ENCODE results near the gene RAB31. TPM values are rescaled to one million over a fixed set of nuclear protein-coding genes. Genes with fewer than 3 reads are reported as not detected.

Gene RAB31
- polyA plus RNA-seq, 1 donor (not counting 4 experiments of a cell fraction or from before 2014, with no cell fraction given), result 47.0 TPM

- no peak for FAIRE-seq
- no peak overlapping the region for H2AFZ ChIP-seq (ENCODE audit: control insufficient read depth, low read length)
- H3K27me3 ChIP-seq (ENCODE audit: control insufficient read depth, extremely low read depth, insufficient read depth, low read length), result no peaks in the 10 kb centered on the region
- no peaks in the 10 kb centered on the region for H3K9me1 ChIP-seq (ENCODE audit: control insufficient read depth, extremely low read depth, insufficient read depth, low read length)
- no peak overlapping the region for H3K4me2 ChIP-seq (ENCODE audit: control insufficient read depth, extremely low read depth, insufficient read depth, low read depth, low read length)
- no peak for DNase-seq (ENCODE audit: low read depth, low spot score)
- no peaks in the 10 kb centered on the region for H3K79me2 ChIP-seq (ENCODE audit: control insufficient read depth, insufficient read depth, low read length)
- no peaks in the 10 kb centered on the region for H4K20me1 ChIP-seq (ENCODE audit: control insufficient read depth, extremely low read depth, insufficient read depth, low read length)
- H3K9ac ChIP-seq (ENCODE audit: control insufficient read depth, extremely low read depth, insufficient read depth, low read length), result no peak overlapping the region
- H3K4me3 ChIP-seq (ENCODE audit: control insufficient read depth in 2 of 3, extremely low read depth in 1 of 3, insufficient read depth in 2 of 3, low read depth in 1 of 3, low read length in 3 of 3), result no peak overlapping the region
- H3K27ac ChIP-seq (ENCODE audit: control insufficient read depth, insufficient read depth, low read length), result no peak overlapping the region
- dilution Hi-C loops (cut with MboI; ENCODE audit: extremely low pct_ligation_motif_present, low sequenced_read_pairs), result no loop called here
- no peaks in the 10 kb centered on the region for H3K4me1 ChIP-seq (ENCODE audit: control insufficient read depth, extremely low read depth, insufficient read depth, low read length)
- TF ChIP-seq EZH2 (IDR thresholded peaks at IDR 0.05; ENCODE audit: low read length), result no peak
- no peak for TF ChIP-seq CTCF (optimal IDR thresholded peaks at IDR 0.05 in 1 of 3, IDR thresholded peaks at IDR 0.05 in 1 of 3, conservative IDR thresholded peaks at IDR 0.05 in 1 of 3; ENCODE audit: extremely low read depth in 1 of 3, insufficient read depth in 2 of 3, low read length in 3 of 3)
- H3K36me3 ChIP-seq (ENCODE audit: control insufficient read depth in 2 of 2, extremely low read depth in 1 of 2, insufficient read depth in 2 of 2, low read length in 2 of 2), result no peaks in the 10 kb centered on the region
- no peaks in the 10 kb centered on the region for H3K9me3 ChIP-seq (ENCODE audit: control insufficient read depth, low read depth, low read length)
Measured at GRCh38 chr18:9887992-9888391, 179.9 kb downstream of the RAB31 start.

GRCh38 chr18:9890196-9890595, 182.1 kb downstream of the RAB31 start:
- Histone ChIP-seq H3K9me1 (ENCODE audit: control insufficient read depth, extremely low read depth, insufficient read depth, low read length) (no peaks in the 10 kb centered on the region), H3K4me3 (ENCODE audit: control insufficient read depth in 2 of 3, extremely low read depth in 1 of 3, insufficient read depth in 2 of 3, low read depth in 1 of 3, low read length in 3 of 3) (no peak overlapping the region), H3K36me3 (ENCODE audit: control insufficient read depth in 2 of 2, extremely low read depth in 1 of 2, insufficient read depth in 2 of 2, low read length in 2 of 2) (no peaks in the 10 kb centered on the region), H3K27ac (ENCODE audit: control insufficient read depth, insufficient read depth, low read length) (no peak overlapping the region), H4K20me1 (ENCODE audit: control insufficient read depth, extremely low read depth, insufficient read depth, low read length) (no peaks in the 10 kb centered on the region), H3K9ac (ENCODE audit: control insufficient read depth, extremely low read depth, insufficient read depth, low read length) (no peak overlapping the region), H3K4me1 (ENCODE audit: control insufficient read depth, extremely low read depth, insufficient read depth, low read length) (peaks cover 8% of the 10 kb centered on the region), H3K4me2 (ENCODE audit: control insufficient read depth, extremely low read depth, insufficient read depth, low read depth, low read length) (no peak overlapping the region), H2AFZ (ENCODE audit: control insufficient read depth, low read length) (no peak overlapping the region), H3K9me3 (ENCODE audit: control insufficient read depth, low read depth, low read length) (no peaks in the 10 kb centered on the region), H3K27me3 (ENCODE audit: control insufficient read depth, extremely low read depth, insufficient read depth, low read length) (no peaks in the 10 kb centered on the region), H3K79me2 (ENCODE audit: control insufficient read depth, insufficient read depth, low read length) (no peaks in the 10 kb centered on the region)
- TF ChIP-seq CTCF (optimal IDR thresholded peaks at IDR 0.05 in 1 of 3, IDR thresholded peaks at IDR 0.05 in 1 of 3, conservative IDR thresholded peaks at IDR 0.05 in 1 of 3; ENCODE audit: extremely low read depth in 1 of 3, insufficient read depth in 2 of 3, low read length in 3 of 3) (no peak), EZH2 (IDR thresholded peaks at IDR 0.05; ENCODE audit: low read length) (no peak)
- DNase-seq (ENCODE audit: low read depth, low spot score), result no peak
- no peak for FAIRE-seq
- dilution Hi-C loops (cut with MboI; ENCODE audit: extremely low pct_ligation_motif_present, low sequenced_read_pairs), result no loop called here

Measured in keratinocyte (primary cell).